Measurements from ENCODE around the gene TIMM10B.

DNA sequence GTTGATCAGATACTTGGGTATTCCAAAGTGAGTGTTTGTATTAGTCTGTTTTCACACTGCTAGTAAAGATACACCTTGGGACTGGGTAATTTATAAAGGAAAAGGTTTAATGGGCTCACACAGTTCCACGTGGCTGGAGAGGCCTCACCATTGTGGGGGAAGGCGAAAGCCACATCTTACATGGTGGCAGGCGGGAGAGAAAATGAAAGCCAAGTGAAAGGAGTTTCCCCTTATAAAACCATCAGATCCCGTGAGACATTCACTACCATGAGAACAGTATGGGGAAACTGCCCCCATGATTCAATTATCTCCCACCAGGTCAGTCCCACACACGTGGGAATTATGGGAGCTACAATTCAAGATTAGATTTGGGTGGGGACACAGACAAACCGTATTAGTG, 7.0 kb downstream of the TIMM10B start:
- TF ChIP-seq, protein P1, sequence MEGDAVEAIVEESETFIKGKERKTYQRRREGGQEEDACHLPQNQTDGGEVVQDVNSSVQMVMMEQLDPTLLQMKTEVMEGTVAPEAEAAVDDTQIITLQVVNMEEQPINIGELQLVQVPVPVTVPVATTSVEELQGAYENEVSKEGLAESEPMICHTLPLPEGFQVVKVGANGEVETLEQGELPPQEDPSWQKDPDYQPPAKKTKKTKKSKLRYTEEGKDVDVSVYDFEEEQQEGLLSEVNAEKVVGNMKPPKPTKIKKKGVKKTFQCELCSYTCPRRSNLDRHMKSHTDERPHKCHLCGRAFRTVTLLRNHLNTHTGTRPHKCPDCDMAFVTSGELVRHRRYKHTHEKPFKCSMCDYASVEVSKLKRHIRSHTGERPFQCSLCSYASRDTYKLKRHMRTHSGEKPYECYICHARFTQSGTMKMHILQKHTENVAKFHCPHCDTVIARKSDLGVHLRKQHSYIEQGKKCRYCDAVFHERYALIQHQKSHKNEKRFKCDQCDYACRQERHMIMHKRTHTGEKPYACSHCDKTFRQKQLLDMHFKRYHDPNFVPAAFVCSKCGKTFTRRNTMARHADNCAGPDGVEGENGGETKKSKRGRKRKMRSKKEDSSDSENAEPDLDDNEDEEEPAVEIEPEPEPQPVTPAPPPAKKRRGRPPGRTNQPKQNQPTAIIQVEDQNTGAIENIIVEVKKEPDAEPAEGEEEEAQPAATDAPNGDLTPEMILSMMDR (conservative IDR thresholded peaks at IDR 0.05): no peak
- TF ChIP-seq EZH2 (IDR thresholded peaks at IDR 0.05; ENCODE audit: low read depth): no peak

All from PC-9 (cell line).